GM18498 (cell line): Measurements from ENCODE around the gene SEC11A.
"Not testable (repeated sequence)": the region's sequence is repeated elsewhere in the genome, so short reads cannot be mapped to it uniquely, and the experiment has no call there.

Experiments
- ATAC-seq: cut with Tn5 transposase; IDR thresholded peaks from one replicate; pipeline ENCODE4 v1.9.1; 2021; ENCODE audit warnings: mild to moderate bottlenecking, moderate library complexity; ENCODE audit not compliant: unreplicated experiment

Gene SEC11A

DNA sequence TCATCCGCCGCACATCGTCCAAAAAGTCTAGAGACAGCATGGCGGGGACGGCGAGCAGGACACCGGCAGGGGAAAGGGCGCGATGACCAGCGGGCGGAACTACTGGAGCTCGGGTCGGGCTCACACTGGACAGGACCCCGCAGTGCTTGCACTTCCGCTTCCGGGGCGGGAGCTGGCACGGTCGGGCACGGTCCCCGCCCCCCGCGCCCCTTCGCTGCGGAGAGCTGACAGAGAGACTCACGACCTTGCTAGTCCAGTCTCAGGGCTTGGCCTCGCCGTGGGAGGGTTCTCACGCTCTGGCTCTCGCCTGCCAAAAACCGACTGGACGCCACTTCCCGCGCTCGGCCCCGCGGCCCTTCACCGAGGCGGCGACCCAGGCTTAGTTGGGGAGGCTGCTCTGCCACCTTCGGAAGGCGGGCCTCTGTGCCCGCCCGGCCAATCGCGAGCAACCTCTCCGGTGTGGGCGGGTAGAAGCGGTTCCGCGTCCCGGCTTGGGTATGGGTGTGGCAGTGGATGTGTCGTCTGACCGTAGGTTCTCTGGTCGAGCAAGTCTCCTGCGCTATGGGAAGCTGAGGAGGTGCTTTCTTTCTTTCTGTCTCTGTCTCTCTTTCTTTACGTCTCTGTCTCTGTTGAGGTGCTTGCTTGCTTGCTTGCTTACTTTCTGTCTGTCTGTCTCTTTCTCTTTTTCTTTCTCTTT, at the start of gene SEC11A:
Gene SEC11A (minus strand): TSS at position 104 of the 697 bp plus-strand sequence. CDS start 64 bp downstream, at position 40.
- peak; percentile 96 for ATAC-seq

DNA sequence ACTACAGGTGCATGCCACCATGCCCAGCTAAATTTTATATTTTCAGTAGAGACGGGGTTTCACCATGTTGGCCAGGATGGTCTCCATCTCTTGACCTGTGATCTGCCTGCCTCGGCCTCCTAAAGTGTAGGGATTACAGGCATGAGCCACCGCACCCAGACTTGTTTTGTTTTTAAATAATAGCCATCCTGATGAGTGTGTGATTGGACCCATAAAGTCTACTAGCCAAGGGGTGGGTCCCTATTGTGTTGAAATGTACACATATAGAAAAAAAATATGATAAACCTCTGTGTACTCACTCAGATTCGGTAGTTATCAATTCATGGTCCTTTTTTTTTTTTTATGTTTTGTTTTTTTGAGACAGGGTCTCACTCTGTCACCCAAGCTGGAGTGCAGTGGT, 49.7 kb upstream of the SEC11A start:
- no peak for ATAC-seq

DNA sequence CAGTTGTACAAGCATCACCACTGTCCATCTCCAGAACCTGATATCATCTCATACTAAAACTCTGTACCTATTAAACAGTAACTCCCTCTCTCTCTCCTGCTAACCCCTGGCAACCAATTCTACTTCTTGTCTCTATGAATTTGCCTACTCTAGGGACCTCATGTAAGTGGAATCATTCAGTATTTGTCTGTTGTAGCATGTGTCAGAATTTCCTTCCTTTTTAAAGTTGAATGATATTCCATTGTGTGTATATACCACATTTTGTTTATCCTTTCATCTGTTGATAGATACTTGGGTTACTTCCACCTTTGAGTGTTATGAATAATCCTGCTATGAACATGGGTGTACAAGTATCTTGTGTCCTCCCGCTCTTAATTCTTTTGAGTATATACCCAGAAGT, 49.0 kb upstream of the SEC11A start:
- no peak for ATAC-seq

DNA sequence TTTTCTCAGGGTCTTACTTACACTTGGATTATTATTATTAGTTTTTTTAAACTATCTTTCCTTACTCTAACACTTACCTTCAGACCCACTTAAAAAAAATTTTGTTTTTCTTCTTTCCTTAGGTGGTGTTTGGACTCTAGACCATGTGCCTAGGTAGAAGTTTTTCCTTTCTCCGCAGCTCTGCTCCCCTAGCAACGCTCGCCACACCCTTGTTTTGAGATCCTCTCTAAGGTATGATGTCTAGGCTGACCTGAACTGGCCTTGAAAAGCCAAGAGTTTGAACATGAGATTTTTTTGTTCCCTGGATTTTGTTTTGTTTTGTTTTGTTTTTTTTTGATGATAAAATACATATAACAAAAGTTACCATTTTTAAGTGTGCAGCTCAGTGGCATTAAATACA, 48.6 kb upstream of the SEC11A start:
- ATAC-seq = no peak

DNA sequence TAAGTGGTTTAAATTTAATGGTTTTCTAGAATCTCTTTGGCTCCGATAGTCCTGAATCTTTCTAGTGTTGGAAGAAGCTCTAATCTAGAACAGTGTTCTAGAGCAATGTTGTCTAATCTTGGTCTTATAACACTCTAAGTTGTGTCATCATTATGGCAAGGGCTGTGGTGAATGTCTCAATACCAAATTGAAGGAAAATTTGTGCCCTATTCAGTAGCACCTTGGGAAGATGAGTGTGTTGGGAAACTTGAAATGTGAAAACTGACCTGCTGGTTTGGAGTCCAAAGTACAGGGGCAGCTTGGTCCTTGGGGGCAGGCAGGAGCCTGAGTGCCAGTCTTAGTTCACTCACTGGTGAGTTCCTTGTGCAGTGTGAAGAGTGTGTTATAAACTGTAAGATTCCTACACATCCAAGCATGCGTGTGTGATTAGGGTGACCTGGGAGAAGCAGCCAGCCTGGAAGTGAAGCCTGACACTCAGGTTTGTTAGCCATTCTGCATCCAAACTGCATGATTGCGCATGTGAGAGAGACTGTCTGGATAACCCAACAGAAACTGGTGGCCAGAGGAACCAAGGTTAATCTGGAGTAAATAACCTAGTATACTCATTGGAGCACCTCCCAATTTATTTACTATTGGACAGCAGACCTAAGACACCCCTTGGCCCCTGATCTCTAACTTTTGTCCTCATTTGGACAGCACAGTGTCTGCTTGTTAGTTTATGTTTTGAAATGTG, 47.1 kb upstream of the SEC11A start:
- no peak for ATAC-seq

DNA sequence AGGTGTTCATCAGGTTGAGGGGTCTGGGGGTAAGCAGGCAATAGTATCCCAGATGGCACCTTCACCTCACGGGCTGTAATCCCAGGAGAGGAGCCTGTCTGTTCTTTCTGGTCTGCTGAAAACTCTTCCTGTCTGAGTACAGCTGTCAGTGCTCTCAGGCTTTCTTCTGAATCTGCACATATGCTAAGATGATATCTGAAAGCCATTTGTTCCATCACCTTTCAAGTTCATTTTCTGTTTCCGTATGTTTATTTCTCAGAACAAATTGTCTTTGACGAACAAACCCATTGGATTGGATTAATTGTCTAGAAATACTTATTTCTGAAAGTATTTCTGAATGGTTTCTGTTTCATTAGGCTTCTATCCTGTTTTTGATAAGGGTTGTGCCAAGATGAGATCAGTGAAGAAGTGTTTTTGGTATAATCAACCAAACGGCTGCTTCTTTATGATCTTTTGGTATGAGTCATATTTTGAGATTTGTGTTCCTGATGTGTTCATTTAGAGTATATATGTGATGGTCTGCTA, 45.7 kb upstream of the SEC11A start:
- ATAC-seq = peak; percentile 67

DNA sequence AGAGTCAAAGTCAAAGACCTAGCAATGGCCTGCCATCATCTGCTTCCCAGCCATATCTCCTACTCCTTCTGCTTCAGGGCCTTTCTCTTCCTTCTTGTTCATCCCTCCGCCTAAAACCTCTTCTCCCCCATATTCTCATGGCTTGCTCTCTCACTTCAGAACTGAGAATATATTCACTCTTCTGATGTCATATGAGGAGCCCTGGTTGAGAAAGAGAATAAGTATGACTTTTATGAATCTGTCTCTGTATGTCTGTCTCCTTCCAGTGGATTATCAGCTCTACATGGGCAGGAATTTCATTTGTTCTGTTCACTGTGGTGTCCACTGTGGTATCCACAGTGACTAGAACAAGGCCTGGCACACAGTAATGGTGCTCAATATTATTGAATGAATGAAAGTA, 44.3 kb upstream of the SEC11A start:
- ATAC-seq = no peak

DNA sequence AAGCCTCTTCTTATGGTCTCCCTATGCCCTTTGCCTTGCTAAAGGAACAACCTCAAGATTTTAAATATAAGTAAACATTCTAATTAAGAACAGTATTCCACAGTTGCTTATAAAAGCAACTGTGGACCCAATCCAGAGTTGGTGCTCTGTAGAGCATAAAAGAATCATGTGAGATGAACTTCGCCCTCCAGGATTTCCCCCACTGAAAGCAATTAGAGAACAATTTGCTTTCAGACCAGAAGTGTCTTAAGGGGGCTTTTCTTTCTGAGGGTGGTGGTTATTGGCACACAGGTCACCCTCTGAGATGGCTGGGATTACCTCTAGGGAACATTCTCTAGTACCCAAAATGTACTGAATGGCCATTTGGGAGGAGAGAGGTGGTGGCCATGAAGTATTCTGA, 43.1 kb upstream of the SEC11A start:
- ATAC-seq = no peak

DNA sequence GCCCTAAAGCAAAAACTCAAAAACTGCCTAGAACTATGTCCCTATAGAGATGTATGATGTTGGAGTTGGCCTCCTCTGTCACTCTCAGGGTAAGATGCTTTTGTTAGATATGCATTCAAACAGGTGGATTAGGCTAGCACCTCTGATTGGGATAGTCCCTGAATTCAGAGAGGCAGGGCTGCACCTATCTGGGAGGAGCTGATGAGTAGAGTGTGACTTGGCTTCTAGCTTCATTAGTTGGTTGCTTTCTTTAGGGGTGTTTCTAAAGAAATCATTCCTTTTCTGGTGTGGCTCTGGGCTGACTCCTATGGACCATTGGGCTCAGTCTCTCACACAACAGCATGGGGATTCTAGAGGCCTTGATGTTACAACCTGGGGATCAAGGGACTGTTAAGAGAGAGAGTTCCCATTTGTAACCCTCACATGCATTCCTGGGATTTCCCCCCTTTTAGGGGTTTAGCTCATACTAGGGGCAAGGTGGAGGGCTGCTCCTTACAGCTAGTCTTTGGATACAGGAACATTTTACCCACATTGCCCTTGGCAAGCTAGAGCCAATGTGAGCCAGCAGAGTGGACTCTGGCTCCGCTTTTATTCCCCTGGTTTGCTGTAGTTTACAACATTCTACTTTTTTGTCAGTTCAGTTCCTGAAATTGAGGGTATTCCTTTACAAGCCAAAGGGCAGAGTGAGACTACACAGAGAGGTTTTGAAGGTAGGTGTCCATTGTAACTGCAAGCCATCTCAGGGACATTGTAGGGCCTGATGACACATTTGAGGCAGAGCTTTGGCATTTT, 40.0 kb upstream of the SEC11A start:
- no peak for ATAC-seq

DNA sequence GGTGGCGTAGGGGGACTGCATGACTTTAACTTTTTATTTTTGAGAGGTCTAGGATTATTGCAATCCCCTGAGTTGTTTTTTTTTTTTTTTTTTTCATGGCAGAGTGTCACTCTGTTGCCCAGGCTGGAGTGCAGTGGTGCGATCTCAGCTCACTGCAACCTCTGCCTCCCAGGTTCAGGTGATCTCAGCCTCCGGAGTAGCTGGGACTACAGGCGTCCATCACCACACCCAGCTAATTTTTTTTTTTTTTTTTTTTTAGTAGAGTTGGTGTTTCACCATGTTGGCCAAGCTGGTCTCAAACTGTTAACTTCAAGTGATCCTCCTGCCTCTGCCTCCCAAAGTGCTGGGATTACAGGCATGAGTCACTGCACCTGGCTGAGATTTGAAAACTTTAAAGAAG, 39.0 kb upstream of the SEC11A start:
- ATAC-seq = not testable (repeated sequence)

DNA sequence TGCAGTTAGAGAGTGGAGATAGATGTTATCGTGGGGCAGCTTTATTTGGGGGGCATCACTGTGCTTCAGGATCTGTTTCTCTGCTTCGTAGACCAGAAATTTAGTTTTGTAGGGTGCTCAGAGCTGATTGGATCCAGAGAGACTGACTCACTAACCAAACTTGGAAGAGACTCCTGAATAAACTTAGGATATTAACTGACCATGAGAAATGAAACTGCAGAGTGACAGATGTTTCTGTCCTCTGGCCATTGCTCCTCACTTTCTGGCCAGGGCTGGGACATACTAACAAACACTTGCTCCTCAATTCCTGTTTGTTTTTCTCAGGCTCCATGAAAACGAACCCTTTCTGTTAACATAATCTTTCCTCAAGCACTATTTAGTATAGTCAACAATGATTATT, 36.8 kb upstream of the SEC11A start:
- no peak for ATAC-seq

DNA sequence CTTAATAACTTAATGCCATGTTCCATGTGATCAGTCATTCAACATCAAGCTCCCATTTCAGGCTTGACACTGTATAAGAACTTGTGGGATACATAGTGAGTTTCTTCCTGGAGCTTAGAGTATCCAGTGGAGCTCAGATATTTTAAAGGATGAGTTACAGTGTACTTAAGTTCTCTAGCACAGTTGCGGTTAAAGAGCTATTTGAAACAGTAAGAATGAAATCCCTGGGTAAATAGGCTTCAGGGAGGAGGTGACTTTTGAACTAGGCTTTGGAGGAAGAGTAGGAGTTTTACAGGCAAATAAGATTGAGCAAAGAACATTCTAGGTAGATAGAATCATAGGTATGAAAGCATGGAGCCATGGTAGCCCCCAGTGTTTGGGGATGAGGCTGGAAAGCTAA, 36.3 kb upstream of the SEC11A start:
- ATAC-seq = no peak

DNA sequence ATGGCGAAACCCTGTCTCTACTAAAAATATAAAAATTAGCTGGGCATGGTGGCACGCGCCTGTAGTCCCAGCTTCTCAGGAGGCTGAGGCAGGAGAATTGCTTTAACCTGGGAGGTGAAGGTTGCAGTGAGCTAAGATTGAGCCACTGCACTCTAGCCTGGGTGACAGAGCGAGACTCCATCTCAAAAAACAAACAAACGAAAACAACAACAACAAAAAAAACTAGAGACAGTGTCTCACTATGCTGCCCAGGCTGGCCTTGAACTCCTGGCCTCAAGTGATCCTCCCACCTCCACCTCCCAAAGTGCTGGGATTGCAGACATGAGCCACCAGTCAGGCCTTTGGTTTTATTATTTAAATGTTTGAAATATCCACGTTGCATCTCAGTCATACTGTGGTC, 35.8 kb upstream of the SEC11A start:
- not testable (repeated sequence) for ATAC-seq

DNA sequence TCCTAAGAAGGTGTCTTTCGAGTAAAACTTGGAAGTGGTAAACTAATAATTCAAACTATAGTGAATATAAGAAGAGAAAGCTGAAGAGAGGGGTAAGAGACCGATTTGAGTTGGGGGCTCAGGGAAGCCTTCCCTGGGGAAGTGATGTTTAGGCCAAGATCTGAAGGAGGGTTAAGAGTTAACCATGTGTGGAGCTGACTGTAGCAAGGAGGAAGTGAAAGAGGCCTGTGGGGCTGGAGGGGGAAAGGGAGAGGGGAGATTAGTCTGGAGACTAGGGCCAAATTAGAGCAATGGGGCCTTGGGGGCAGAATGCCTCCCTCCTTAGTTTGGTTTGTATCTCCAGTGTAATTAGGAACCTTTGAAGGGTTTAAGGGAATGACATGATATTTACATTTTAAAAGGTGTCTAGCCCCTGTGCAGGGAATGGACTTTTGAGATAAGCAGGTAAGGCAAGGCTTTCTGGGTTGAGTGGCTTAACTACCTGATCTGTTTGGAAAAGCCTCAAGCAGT, 34.7 kb upstream of the SEC11A start:
- no peak for ATAC-seq

DNA sequence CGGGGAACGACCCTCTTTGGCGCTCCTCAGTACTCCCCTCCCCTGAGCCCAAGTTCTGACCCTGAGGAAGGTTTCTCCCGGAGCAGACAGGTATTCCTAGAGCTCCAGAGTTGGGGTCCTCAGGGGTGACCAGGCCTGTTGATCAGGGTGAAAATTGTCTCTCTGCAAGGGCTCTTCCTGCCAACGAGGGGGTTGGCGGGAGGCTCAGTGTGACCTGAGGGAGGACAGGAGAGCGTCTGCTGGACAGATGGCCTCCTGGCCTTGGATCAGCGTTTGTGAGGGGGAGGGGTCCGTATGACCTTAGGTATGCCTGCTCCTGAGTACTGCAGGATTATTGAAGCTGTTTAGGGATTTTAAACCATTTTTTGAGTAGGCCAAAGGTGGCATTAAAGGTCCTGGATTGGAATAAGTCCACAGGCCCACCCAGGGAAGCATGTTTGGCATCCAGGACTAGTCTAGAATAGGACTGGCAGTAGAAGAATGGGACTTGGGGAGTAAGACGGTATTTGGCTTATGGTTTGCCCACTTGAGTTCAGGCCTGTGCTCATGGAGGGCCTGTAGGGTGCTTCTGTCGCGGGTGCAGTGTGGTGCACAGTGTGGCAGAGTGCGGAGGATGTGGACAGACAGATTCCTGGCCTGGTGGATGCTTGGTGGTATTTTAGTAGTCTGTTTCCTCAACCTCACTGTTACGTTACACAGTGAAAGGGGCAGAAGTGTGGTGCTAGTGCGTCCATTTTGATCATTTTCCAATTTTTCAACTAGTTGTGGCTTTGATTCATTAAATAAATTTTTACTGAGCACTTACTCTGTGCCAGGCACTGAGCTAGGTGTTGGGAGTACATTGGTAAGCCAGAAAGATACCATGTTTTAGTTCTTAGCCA, 33.4 kb upstream of the SEC11A start:
- ATAC-seq = no peak

DNA sequence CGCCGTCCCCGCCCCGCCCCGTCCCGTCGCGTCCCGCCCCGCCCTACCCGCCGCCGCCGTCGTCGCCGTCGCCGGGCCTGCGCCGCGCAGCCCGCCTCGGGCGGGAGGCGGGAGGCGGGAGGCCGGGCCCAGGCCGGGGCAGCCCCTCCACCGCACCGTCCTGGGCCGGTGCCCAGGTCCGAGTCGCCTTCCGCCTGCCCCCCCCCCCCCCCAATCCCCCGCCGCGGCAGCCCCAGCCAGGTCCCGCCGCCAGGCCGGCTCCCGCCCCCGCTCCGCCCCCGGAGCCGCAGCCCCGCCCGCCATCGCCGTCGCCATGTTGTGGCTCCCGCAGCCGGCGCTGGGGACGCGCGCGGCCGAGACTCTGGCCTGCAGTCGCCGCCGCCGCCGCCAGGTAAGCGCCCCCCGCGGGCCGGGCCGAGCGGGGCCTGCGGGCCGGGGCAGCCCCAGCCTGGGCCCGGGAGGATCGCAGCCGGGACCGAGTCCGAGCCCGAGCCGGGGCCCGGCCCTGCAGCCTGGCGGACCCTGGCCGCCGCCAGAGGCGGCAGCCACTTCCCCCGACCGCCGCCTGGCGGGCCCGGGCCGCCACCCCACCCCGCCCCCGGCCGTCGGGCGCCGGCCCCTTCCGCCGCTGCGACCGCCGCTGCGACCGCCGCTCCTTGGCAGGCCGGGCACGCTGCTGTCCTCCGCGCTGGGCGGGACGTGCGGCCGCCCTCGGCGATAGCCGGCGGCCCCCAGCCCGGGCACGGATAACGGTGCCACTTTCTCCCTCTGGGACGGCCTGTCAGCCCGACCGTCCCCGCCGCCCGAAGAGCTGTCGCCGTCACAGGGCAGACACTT, 32.6 kb upstream of the SEC11A start, which contains the start of gene ZNF592:
Gene ZNF592 (plus strand): TSS at position 319 of the 837 bp plus-strand sequence. CDS start 34,084 bp downstream, outside the sequence.
- peak; percentile 67 for ATAC-seq

DNA sequence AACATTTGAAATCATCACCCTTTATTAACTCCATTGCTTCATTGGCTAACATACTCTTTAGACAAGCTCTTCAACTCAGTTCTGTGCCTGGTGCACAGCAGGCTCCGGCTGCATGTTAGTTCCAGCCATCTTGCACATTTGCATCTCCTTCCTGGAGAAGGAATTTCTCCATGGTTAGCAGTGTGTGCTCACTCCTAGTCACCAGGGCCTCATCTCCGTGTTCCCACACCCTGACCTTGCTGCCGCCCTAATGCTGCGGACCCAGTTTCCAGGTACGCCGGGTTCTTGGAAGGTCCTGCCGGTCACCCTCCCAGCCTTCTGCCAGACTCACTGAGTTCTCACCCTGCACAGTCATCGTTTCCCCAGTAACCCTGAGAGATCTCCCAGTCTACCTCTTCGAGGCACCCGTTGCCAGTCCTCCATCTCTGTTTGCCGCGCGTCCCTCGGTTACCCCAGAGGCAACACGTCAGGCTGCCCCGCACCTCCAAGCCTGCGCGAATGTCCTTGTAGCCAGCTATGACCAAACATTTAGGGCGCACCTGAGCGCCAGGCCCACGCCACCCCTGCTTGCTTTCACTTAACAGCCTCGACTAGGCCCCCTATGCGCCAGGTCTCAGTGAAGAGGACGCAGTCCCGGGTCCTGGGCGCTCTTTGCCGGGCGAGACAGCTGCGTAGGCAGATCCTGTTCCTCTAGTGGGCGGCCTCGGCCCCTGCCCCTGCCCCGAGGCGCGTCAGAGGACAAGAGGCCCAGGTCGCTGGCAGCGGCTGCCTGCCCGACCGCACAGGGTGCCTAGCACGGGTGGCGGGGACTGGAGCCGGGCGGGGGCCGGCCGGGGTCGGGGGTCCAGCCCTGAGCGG, 31.7 kb upstream of the SEC11A start:
- peak; percentile 49 for ATAC-seq

DNA sequence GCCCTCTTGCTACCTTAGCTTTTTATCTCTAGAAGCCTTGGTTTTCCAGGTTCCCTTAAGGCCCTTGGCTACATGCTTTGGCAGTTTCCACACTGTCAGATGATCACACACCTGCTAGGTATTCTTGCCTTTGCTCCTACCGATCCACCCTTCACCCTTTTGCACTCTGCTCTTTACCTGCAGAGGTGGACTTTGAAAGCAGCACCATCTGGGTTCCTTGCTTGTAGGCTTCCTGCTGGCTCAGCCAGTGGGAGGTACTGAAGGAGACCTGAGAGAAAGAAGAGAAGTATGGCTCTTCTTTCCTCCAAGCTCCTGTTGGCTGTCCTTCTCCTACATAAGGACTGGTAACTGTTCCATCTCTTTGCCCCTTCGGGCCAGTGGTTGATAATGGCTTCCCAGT, 25.2 kb upstream of the SEC11A start:
- no peak for ATAC-seq
